8988T (cell line): Measurements from ENCODE around the gene MSANTD3.
"Not testable (repeated sequence)": the region's sequence is repeated elsewhere in the genome, so short reads cannot be mapped to it uniquely, and the experiment has no call there.

Experiments
- DNase-seq: peaks from one replicate; pipeline ENCODE4 v3.0.0; 2011

MSANTD3 gene

GRCh38 chr9:100430286-100430940 is 3.5 kb downstream of the MSANTD3 start:
- no peak for DNase-seq

GRCh38 chr9:100431886-100432285 is 4.9 kb downstream of the MSANTD3 start:
- DNase-seq = no peak

GRCh38 chr9:100432736-100433135 is 5.8 kb downstream of the MSANTD3 start:
- no peak for DNase-seq

GRCh38 chr9:100436571-100436970 is 9.6 kb downstream of the MSANTD3 start:
- DNase-seq = no peak

GRCh38 chr9:100437860-100438805 is 11.2 kb downstream of the MSANTD3 start:
- DNase-seq = no peak

- no peak for DNase-seq
Observed at GRCh38 chr9:100440071-100440470, 13.1 kb downstream of the MSANTD3 start.

GRCh38 chr9:100440487-100440886 is 13.5 kb downstream of the MSANTD3 start:
- DNase-seq = not testable (repeated sequence)

- no peak for DNase-seq
Observed at GRCh38 chr9:100441911-100442361, 15.0 kb downstream of the MSANTD3 start.

GRCh38 chr9:100443781-100444768 is 17.1 kb downstream of the MSANTD3 start:
- no peak for DNase-seq

GRCh38 chr9:100445161-100445902 is 18.4 kb downstream of the MSANTD3 start:
- DNase-seq = no peak

- no peak for DNase-seq
Observed at GRCh38 chr9:100445903-100446549, 19.1 kb downstream of the MSANTD3 start.

GRCh38 chr9:100447041-100447440 is 20.1 kb downstream of the MSANTD3 start:
- DNase-seq = no peak

GRCh38 chr9:100448266-100448665 is 21.3 kb downstream of the MSANTD3 start:
- DNase-seq = no peak

GRCh38 chr9:100449420-100449819 is 22.5 kb downstream of the MSANTD3 start:
- no peak for DNase-seq

GRCh38 chr9:100452894-100453293 is 26.0 kb downstream of the MSANTD3 start:
- DNase-seq = no peak

- DNase-seq = no peak
Observed at GRCh38 chr9:100455470-100455869, 28.5 kb downstream of the MSANTD3 start.

GRCh38 chr9:100457517-100457916 is 30.6 kb downstream of the MSANTD3 start:
- no peak for DNase-seq

GRCh38 chr9:100459963-100460362 is 33.0 kb downstream of the MSANTD3 start:
- DNase-seq = no peak

GRCh38 chr9:100465274-100465673 is 38.3 kb downstream of the MSANTD3 start:
- no peak for DNase-seq

GRCh38 chr9:100465761-100466160 is 38.8 kb downstream of the MSANTD3 start:
- DNase-seq = no peak

- no peak for DNase-seq
Observed at GRCh38 chr9:100466171-100466828, 39.4 kb downstream of the MSANTD3 start.
